ENCODE measurements around the gene PTP4A1.

- TF ChIP-seq, protein P1, sequence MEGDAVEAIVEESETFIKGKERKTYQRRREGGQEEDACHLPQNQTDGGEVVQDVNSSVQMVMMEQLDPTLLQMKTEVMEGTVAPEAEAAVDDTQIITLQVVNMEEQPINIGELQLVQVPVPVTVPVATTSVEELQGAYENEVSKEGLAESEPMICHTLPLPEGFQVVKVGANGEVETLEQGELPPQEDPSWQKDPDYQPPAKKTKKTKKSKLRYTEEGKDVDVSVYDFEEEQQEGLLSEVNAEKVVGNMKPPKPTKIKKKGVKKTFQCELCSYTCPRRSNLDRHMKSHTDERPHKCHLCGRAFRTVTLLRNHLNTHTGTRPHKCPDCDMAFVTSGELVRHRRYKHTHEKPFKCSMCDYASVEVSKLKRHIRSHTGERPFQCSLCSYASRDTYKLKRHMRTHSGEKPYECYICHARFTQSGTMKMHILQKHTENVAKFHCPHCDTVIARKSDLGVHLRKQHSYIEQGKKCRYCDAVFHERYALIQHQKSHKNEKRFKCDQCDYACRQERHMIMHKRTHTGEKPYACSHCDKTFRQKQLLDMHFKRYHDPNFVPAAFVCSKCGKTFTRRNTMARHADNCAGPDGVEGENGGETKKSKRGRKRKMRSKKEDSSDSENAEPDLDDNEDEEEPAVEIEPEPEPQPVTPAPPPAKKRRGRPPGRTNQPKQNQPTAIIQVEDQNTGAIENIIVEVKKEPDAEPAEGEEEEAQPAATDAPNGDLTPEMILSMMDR (conservative IDR thresholded peaks at IDR 0.05 in 1 of 2, IDR thresholded peaks at IDR 0.05 in 1 of 2; ENCODE audit: extremely low read depth in 1 of 2, insufficient read depth in 1 of 2, low read depth in 1 of 2, low read length in 2 of 2): no peak
- no peak for TF ChIP-seq EZH2 (IDR thresholded peaks at IDR 0.05; ENCODE audit: borderline replicate concordance, low read length)
These were observed 34.4 kb upstream of the PTP4A1 start for GRCh38 chr6:63537959-63538300.
